Gastrocnemius medialis (tissue), 4 donors: ENCODE data around the gene CCDC91.

ENCODE experiments used
- CTCF ChIP-seq, 5 experiments: fragments of 450-650 bp in 3 of 5; fragments of 200-600 bp in 2 of 5; sonication (generic) in 2 of 5; IDR thresholded peaks in 4 of 5; conservative IDR thresholded peaks in 1 of 5; 1 replicate in 4 of 5; 2 replicates in 1 of 5; pipeline ENCODE4 v1.5.1; 2016 to 2019; ENCODE audit warnings: antibody characterized with exemption in 5 of 5, mild to moderate bottlenecking in 3 of 5, moderate library complexity in 3 of 5
- POLR2A ChIP-seq, 2 donors: fragments of 450-650 bp; IDR thresholded peaks; one replicate each; pipeline ENCODE4 v1.6.1; 2017; ENCODE audit warnings: antibody characterized with exemption in 2 of 2, mild to moderate bottlenecking in 2 of 2, moderate library complexity in 2 of 2

DNA sequence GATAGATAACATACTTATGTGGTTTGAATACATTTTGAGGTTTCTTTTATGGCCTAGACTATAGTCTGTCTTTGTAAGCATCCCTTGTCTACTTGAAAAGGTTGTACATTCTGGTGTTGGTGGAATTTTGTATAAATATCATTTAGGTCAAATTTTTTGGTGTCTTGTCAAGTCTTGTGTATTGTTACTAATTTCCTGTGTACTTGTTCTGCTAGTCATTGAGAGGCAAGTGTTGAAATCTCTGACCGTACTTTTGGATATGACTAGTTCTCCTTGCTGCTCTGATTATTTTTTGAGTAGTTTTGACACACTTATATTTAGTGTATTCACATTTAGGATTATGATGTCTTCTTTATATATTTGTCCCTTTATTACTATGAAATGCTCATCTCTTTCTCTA, 219.6 kb downstream of the CCDC91 start:
- TF ChIP-seq CTCF (IDR thresholded peaks at IDR 0.05 in 4 of 5, conservative IDR thresholded peaks at IDR 0.05 in 1 of 5), result no peak
- no peak for TF ChIP-seq POLR2A (IDR thresholded peaks at IDR 0.05)
